Thoracic aorta (tissue), 2 donors: Measurements from ENCODE around the gene SYTL3. TPM values are rescaled to one million over a fixed set of nuclear protein-coding genes. Genes with fewer than 3 reads are reported as not detected.

Source experiments
- ATAC-seq: fragments of 150-250 bp; one replicate; pipeline ENCODE4 v1.8.0; 2017; ENCODE audit warnings: low read depth; ENCODE audit not compliant: insufficient number of reproducible peaks, low FRiP score
- DNase-seq: peaks from one replicate; pipeline ENCODE4 v3.0.0-alpha.2; 2020; ENCODE audit warnings: low spot score
- H3K27ac ChIP-seq, 2 donors: fragments of 200-600 bp; sonication (generic); 1 replicate in 1 of 2; 2 replicates in 1 of 2; pipeline ENCODE4 v1.5.1; 2016; ENCODE audit warnings: mild to moderate bottlenecking in 2 of 2, moderate library complexity in 2 of 2
- H3K27me3 ChIP-seq: fragments of 200-600 bp; sonication (generic); replicated peaks from 2 replicates; pipeline ENCODE4 v1.6.0; 2016; ENCODE audit warnings: mild to moderate bottlenecking; ENCODE audit not compliant: insufficient read depth
- H3K36me3 ChIP-seq: fragments of 200-600 bp; sonication (generic); one replicate; pipeline ENCODE4 v1.5.1; 2016
- H3K4me1 ChIP-seq, 2 donors: fragments of 200-600 bp; sonication (generic); 1 replicate in 1 of 2; 2 replicates in 1 of 2; pipeline versions ENCODE4 v1.5.1 to v1.6.0; 2016; ENCODE audit warnings: low read depth in 2 of 2, mild to moderate bottlenecking in 1 of 2; ENCODE audit not compliant: control insufficient read depth in 1 of 2
- H3K4me3 ChIP-seq: fragments of 200-600 bp; sonication (generic); 2 replicates; pipeline ENCODE4 v1.5.1; 2016; ENCODE audit warnings: mild to moderate bottlenecking
- H3K9me3 ChIP-seq: fragments of 200-600 bp; sonication (generic); 2 replicates; pipeline ENCODE4 v1.5.1; 2016
- total RNA-seq, 2 donors: library from RNA; depleted of rRNA; stranded (reverse); fragments of >200 nt; gene quantifications; one replicate each; pipeline versions ENCODE4 v1.1.0 to v1.2.3, GENCODE V29; 2016
- TF ChIP-seq, protein P1 (sequence below): fragments of 200-600 bp; sonication (generic); IDR thresholded peaks from one replicate; pipeline ENCODE4 v1.5.1; 2019; ENCODE audit warnings: antibody characterized with exemption

SYTL3 gene
- total RNA-seq, 2 donors from 2014 or later: 7.1 to 9.6 TPM

- no peak overlapping the region for H3K4me3 ChIP-seq
- H3K9me3 ChIP-seq: no peaks in the 10 kb centered on the region
- H3K27ac ChIP-seq: peak overlapping the region; percentile 13 to 62
- H3K27me3 ChIP-seq: no peaks in the 10 kb centered on the region
- ATAC-seq: no peak
- H3K36me3 ChIP-seq: peaks cover 6% of the 10 kb centered on the region
- DNase-seq: no peak
- TF ChIP-seq, protein P1, sequence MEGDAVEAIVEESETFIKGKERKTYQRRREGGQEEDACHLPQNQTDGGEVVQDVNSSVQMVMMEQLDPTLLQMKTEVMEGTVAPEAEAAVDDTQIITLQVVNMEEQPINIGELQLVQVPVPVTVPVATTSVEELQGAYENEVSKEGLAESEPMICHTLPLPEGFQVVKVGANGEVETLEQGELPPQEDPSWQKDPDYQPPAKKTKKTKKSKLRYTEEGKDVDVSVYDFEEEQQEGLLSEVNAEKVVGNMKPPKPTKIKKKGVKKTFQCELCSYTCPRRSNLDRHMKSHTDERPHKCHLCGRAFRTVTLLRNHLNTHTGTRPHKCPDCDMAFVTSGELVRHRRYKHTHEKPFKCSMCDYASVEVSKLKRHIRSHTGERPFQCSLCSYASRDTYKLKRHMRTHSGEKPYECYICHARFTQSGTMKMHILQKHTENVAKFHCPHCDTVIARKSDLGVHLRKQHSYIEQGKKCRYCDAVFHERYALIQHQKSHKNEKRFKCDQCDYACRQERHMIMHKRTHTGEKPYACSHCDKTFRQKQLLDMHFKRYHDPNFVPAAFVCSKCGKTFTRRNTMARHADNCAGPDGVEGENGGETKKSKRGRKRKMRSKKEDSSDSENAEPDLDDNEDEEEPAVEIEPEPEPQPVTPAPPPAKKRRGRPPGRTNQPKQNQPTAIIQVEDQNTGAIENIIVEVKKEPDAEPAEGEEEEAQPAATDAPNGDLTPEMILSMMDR: no peak
- H3K4me1 ChIP-seq: peaks cover 9 to 31% of the 10 kb centered on the region in 2 donors
Measured at GRCh38 chr6:158625881-158626305, 24.0 kb upstream of the SYTL3 start.

GRCh38 chr6:158626360-158627167 is 23.3 kb upstream of the SYTL3 start:
- H3K27ac ChIP-seq: peak overlapping the region; percentile 13 to 62
- DNase-seq: no peak
- no peaks in the 10 kb centered on the region for H3K27me3 ChIP-seq
- no peak for ATAC-seq
- TF ChIP-seq, protein P1: no peak
- H3K36me3 ChIP-seq: peaks cover 4% of the 10 kb centered on the region
- H3K9me3 ChIP-seq: no peaks in the 10 kb centered on the region
- peaks cover 15 to 38% of the 10 kb centered on the region in 2 donors for H3K4me1 ChIP-seq
- no peak overlapping the region for H3K4me3 ChIP-seq

DNA sequence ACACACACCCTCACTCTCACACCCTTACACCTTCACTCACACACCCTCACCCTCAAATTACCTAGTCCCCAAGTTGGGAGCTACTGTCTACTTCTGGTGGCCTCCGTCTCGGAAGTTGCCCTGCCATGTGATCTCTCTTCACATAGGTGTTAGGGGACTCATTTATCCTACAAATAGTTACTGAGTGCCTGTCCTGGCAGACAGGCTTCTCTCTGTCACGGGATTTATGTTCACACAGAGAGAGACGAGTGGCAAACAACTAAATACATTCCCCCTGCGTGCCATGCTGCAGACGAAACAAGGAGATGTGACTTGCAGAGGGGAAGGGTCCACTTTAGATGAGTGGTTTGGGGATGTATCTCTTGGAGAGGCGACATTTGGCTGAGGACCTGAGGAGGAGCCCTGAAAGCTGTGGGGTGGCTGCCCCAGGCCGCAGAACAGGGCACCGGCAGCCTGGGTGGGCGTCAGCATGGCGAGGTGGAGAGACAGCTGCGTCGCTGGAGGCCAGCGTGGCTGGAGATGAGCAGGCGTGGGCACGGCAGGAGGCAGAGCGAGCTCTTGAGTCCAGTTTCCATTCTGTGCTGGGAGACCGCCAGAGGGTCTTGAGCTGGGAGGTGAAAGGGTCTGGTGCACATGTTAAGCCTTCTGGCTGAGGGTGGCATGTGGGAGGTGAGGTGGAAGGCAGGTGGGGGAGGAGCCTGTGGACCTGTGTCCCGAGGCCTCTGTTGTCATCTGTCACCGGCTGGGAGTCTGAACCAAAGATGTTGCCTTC is 22.5 kb upstream of the SYTL3 start:
- no peaks in the 10 kb centered on the region for H3K36me3 ChIP-seq
- ATAC-seq (no peak), DNase-seq (no peak)
- H3K27ac ChIP-seq: no peak overlapping the region
- no peaks in the 10 kb centered on the region for H3K27me3 ChIP-seq
- TF ChIP-seq, protein P1: no peak
- no peak overlapping the region for H3K4me3 ChIP-seq
- H3K9me3 ChIP-seq: no peaks in the 10 kb centered on the region
- H3K4me1 ChIP-seq: peaks cover 21 to 46% of the 10 kb centered on the region in 2 donors

DNA sequence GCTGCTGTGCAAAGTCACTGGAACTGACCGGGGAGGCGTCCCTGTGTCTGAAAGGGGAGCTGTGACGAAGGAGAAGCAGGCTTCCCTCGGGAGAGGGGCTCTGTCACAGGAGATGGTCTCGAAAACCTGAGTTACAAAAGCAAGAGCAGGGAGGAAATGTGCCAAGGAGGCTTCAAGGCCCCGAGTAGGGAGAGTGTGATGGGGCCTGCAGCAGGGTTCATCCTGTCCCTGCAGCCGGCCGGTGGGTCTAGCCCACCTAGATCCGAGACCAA is 22.0 kb upstream of the SYTL3 start:
- ATAC-seq: no peak
- TF ChIP-seq, protein P1: no peak
- Histone ChIP-seq H3K27me3 (no peaks in the 10 kb centered on the region), H3K4me3 (no peak overlapping the region), H3K4me1 (peaks cover 21 to 47% of the 10 kb centered on the region in 2 donors), H3K27ac (no peak overlapping the region), H3K36me3 (no peaks in the 10 kb centered on the region), H3K9me3 (no peaks in the 10 kb centered on the region)
- DNase-seq: no peak

- ATAC-seq (no peak), DNase-seq (no peak)
- Histone ChIP-seq H3K4me3 (no peak overlapping the region), H3K27me3 (no peaks in the 10 kb centered on the region), H3K4me1 (peaks cover 21 to 47% of the 10 kb centered on the region in 2 donors), H3K36me3 (no peaks in the 10 kb centered on the region), H3K27ac (no peak overlapping the region), H3K9me3 (no peaks in the 10 kb centered on the region)
- TF ChIP-seq, protein P1: no peak
Measured at GRCh38 chr6:158628542-158628941, 21.3 kb upstream of the SYTL3 start.
